HepG2 (cell line): ENCODE results near the gene GFOD1.

Source experiments
- FOXC1 ChIP-seq: sonication (generic); formaldehyde crosslinking; IDR thresholded peaks from 2 replicates; pipeline ENCODE4 v1.8.0; 2022; ENCODE audit warnings: mild to moderate bottlenecking, missing genetic modification reagents, borderline replicate concordance
- GABPA ChIP-seq, 2 experiments: IDR thresholded peaks; 2 replicates each; pipeline ENCODE4 v1.6.1; 2011 to 2016; ENCODE audit warnings: low read depth in 2 of 2, low read length in 1 of 2, missing biosample characterization in 1 of 2, missing genetic modification characterization in 1 of 2
- GTF2F1 ChIP-seq: fragments of 150-350 bp; IDR thresholded peaks from 2 replicates; pipeline ENCODE4 v1.6.1; 2014; ENCODE audit warnings: low read length
- POLR2AphosphoS5 ChIP-seq: IDR thresholded peaks from 2 replicates; pipeline ENCODE4 v1.6.1; 2012; ENCODE audit warnings: low read depth, low read length
- SSRP1 ChIP-seq: IDR thresholded peaks from 2 replicates; pipeline ENCODE4 v1.6.1; 2016; ENCODE audit warnings: control low read depth
- TCF12 ChIP-seq, 2 experiments: fragments of 450-650 bp in 1 of 2; sonication (generic) in 1 of 2; formaldehyde crosslinking in 1 of 2; IDR thresholded peaks; 2 replicates each; pipeline versions ENCODE4 v1.6.1 to v1.8.0; 2017 to 2022; ENCODE audit warnings: antibody characterized with exemption in 1 of 2, mild to moderate bottlenecking in 1 of 2, missing genetic modification reagents in 1 of 2, moderate library complexity in 1 of 2
- ZNF20 ChIP-seq: sonication (generic); formaldehyde crosslinking; IDR thresholded peaks from 2 replicates; pipeline ENCODE4 v1.4.0; 2020; ENCODE audit warnings: mild to moderate bottlenecking, moderate library complexity, missing genetic modification reagents
- TF ChIP-seq, protein P1 (sequence below): sonication (generic); formaldehyde crosslinking; IDR thresholded peaks from 2 replicates; pipeline ENCODE4 v1.5.0; 2020; ENCODE audit warnings: mild to moderate bottlenecking, missing genetic modification reagents, moderate library complexity
- TF ChIP-seq, protein P2 (sequence below): sonication (generic); formaldehyde crosslinking; IDR thresholded peaks from 2 replicates; pipeline ENCODE4 v1.4.0; 2020; ENCODE audit warnings: missing genetic modification reagents

DNA sequence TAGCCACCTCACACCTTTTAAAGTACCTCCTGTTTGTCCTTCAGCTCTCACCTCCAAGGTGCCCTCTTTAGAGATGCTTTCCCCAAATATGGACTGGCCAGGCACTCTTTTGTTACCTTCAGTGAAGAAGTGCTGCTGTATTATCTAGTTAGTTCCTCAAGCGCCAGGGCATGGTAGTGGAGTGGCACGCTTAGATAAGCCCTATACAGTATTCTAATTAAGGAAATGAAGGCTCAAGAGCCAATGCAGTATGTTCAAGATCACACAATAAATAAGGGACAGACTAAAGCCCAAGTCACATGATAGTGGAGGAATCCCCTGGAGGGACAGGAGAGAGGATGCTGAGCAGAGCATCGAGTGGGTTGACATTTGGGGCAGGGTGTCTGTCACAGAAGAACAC is 28.5 kb upstream of the GFOD1 start:
- TF ChIP-seq, protein P1, sequence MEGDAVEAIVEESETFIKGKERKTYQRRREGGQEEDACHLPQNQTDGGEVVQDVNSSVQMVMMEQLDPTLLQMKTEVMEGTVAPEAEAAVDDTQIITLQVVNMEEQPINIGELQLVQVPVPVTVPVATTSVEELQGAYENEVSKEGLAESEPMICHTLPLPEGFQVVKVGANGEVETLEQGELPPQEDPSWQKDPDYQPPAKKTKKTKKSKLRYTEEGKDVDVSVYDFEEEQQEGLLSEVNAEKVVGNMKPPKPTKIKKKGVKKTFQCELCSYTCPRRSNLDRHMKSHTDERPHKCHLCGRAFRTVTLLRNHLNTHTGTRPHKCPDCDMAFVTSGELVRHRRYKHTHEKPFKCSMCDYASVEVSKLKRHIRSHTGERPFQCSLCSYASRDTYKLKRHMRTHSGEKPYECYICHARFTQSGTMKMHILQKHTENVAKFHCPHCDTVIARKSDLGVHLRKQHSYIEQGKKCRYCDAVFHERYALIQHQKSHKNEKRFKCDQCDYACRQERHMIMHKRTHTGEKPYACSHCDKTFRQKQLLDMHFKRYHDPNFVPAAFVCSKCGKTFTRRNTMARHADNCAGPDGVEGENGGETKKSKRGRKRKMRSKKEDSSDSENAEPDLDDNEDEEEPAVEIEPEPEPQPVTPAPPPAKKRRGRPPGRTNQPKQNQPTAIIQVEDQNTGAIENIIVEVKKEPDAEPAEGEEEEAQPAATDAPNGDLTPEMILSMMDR (CRISPR knock-in tag) = no peak
- no peak for TF ChIP-seq POLR2AphosphoS5
- TF ChIP-seq TCF12 (IDR thresholded peaks at IDR 0.05) = no peak
- no peak for TF ChIP-seq TCF12 (CRISPR knock-in tag; IDR thresholded peaks at IDR 0.05)
- TF ChIP-seq ZNF20 (CRISPR knock-in tag) = no peak
- no peak for TF ChIP-seq GABPA (IDR thresholded peaks at IDR 0.05; ENCODE audit: low read depth, low read length)
- no peak for TF ChIP-seq GABPA (CRISPR knock-in tag; IDR thresholded peaks at IDR 0.05; ENCODE audit: low read depth)
- TF ChIP-seq, protein P2, sequence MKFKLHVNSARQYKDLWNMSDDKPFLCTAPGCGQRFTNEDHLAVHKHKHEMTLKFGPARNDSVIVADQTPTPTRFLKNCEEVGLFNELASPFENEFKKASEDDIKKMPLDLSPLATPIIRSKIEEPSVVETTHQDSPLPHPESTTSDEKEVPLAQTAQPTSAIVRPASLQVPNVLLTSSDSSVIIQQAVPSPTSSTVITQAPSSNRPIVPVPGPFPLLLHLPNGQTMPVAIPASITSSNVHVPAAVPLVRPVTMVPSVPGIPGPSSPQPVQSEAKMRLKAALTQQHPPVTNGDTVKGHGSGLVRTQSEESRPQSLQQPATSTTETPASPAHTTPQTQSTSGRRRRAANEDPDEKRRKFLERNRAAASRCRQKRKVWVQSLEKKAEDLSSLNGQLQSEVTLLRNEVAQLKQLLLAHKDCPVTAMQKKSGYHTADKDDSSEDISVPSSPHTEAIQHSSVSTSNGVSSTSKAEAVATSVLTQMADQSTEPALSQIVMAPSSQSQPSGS = no peak
- no peak for TF ChIP-seq GTF2F1
- TF ChIP-seq FOXC1 (CRISPR knock-in tag) = no peak
- TF ChIP-seq SSRP1 = no peak
